Nephron (organoid): Measurements from ENCODE around the gene COMT.

Source experiments
- H3K27ac Mint-ChIP-seq, 3 experiments: 2 replicates each; pipeline ENCODE4 v1.8.0; 2020; ENCODE audit warnings: mixed read lengths in 3 of 3, mild to moderate bottlenecking in 2 of 3, moderate library complexity in 1 of 3
- H3K27me3 Mint-ChIP-seq: 2 replicates; pipeline ENCODE4 v1.8.0; 2021; ENCODE audit warnings: low read depth, mild to moderate bottlenecking, moderate library complexity, mixed read lengths
- H3K36me3 Mint-ChIP-seq: 2 replicates; pipeline ENCODE4 v1.8.0; 2020; ENCODE audit warnings: low read depth, mixed read lengths
- H3K4me1 Mint-ChIP-seq: 2 replicates; pipeline ENCODE4 v1.8.0; 2020; ENCODE audit warnings: mixed read lengths
- H3K4me3 Mint-ChIP-seq, 3 experiments: 2 replicates each; pipeline ENCODE4 v1.8.0; 2020; ENCODE audit warnings: mild to moderate bottlenecking in 3 of 3, mixed read lengths in 3 of 3, moderate library complexity in 2 of 3
- H3K9me3 Mint-ChIP-seq: 2 replicates; pipeline ENCODE4 v1.8.0; 2020; ENCODE audit warnings: mixed read lengths
- TF ChIP-seq, protein P1 (sequence below), 3 experiments: fragments of 200-600 bp; sonication (generic); IDR thresholded peaks; one replicate each; pipeline ENCODE4 v1.5.0; 2021; ENCODE audit warnings: antibody characterized with exemption in 3 of 3; ENCODE audit not compliant: unreplicated experiment in 3 of 3

Gene COMT

DNA sequence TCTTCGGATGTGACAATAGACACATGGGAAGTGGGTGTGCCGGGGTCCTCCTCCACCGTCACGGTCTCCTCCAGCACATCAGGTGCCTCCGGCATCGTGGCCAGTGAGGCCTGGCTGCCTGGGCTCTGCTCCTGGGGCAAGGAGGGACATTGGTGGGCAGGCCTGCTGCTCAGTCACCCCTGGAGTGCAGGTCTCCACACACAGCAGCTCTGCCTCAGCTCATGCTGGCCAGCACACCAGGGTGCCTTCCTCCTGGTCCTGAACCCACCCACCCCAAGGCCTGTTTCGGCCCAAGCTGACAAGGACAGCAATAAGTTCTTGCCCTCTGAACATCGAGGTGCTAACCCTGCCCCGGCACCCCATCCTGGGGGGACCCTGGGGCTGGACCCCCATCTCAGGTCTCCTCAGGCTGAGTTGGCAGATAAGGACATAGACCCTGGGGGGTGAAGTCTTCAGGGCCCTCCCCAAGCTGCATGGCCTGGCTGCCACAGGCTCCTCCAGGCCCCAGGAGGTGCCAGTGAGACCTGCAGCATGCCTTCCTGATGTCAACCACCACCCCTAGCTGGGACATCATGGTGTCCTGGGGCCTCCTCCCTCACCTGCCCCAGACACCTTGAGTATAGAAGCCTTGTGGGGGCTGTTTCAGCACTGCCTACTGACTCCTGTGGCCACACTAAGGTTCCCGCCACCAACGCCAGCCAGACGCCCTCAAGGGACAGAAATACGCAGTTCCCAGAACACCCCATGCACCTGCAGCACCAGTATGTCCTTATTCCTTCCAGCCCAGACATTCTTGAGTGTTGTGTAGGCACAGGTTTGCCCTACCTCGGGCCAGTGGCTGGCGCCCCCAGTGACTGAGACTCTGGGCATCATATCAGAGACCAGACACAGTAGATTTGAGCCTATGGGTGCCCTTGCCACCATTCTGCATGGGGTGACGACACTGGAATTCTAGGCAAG lies 40.7 kb downstream of the COMT start:
- Mint-ChIP-seq H3K27ac (no peak overlapping the region), H3K4me1 (peaks cover 9% of the 10 kb centered on the region), H3K9me3 (no peaks in the 10 kb centered on the region), H3K27me3 (no peaks in the 10 kb centered on the region), H3K4me3 (no peak overlapping the region), H3K36me3 (no peaks in the 10 kb centered on the region)
- TF ChIP-seq, protein P1, sequence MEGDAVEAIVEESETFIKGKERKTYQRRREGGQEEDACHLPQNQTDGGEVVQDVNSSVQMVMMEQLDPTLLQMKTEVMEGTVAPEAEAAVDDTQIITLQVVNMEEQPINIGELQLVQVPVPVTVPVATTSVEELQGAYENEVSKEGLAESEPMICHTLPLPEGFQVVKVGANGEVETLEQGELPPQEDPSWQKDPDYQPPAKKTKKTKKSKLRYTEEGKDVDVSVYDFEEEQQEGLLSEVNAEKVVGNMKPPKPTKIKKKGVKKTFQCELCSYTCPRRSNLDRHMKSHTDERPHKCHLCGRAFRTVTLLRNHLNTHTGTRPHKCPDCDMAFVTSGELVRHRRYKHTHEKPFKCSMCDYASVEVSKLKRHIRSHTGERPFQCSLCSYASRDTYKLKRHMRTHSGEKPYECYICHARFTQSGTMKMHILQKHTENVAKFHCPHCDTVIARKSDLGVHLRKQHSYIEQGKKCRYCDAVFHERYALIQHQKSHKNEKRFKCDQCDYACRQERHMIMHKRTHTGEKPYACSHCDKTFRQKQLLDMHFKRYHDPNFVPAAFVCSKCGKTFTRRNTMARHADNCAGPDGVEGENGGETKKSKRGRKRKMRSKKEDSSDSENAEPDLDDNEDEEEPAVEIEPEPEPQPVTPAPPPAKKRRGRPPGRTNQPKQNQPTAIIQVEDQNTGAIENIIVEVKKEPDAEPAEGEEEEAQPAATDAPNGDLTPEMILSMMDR (IDR thresholded peaks at IDR 0.05; ENCODE audit: unreplicated experiment in 3 of 3) = no peak

DNA sequence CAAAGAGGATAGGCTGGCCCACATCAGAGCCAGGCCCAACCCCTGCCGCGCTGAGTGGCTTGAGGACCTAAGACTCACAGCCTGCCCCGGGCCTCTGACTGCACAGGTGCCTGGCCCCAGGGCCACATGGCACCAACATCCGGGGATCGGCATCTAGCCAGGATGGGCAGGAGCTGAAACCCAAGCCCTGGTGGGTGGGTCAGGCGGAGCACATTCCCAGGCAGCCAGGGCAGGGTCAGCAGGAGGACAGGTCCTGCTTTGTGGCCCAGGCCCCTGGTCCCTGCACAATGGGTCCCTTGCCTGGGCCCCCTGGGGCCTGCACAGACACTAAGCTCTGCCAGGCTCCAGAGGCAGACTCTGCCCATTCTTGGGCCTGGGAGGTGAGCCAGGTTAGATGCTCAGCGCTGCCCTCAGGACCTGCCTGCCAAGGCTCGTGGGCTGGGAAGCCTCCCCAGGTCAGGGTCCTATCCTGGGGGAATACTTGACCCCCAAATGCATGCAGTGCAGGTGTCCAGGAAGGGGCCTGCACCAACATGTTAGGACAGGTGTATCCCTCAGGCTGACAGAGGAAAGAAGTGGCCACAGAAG lies 41.5 kb downstream of the COMT start:
- TF ChIP-seq, protein P1 (IDR thresholded peaks at IDR 0.05; ENCODE audit: unreplicated experiment in 3 of 3) = no peak
- peaks cover 9% of the 10 kb centered on the region for H3K4me1 Mint-ChIP-seq
- no peaks in the 10 kb centered on the region for H3K9me3 Mint-ChIP-seq
- H3K27ac Mint-ChIP-seq = no peak overlapping the region
- H3K36me3 Mint-ChIP-seq = no peaks in the 10 kb centered on the region
- H3K27me3 Mint-ChIP-seq = no peaks in the 10 kb centered on the region
- H3K4me3 Mint-ChIP-seq = peak overlapping the region in 1 of 3 experiments; percentile 66

DNA sequence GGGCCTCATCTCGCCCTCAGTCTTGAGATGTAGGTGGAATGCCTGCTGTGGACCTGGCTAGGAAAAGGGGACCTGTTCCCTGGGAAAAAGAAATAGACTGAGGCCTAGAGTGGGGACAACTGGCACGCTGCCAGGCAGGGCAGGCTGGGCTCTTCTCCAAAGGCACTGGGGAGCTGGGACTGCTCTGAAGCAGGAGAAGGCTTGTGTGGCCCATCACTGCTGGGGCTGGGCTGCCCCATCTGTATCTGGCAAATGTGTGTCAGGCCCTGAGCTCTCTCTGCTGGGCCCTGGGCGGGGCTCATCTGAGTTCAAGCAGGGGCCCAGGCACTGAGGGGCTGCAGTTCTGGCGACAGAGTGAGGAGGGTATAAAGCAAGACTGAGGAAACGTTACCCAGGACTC lies 42.2 kb downstream of the COMT start:
- H3K4me3 Mint-ChIP-seq = peak overlapping the region in 2 of 3 experiments; percentile 46 to 66
- TF ChIP-seq, protein P1 (IDR thresholded peaks at IDR 0.05; ENCODE audit: unreplicated experiment in 3 of 3) = no peak
- H3K9me3 Mint-ChIP-seq = no peaks in the 10 kb centered on the region
- H3K4me1 Mint-ChIP-seq = peaks cover 9% of the 10 kb centered on the region
- peak overlapping the region in 1 of 3 experiments; percentile 4 for H3K27ac Mint-ChIP-seq
- no peaks in the 10 kb centered on the region for H3K27me3 Mint-ChIP-seq
- H3K36me3 Mint-ChIP-seq = no peaks in the 10 kb centered on the region

DNA sequence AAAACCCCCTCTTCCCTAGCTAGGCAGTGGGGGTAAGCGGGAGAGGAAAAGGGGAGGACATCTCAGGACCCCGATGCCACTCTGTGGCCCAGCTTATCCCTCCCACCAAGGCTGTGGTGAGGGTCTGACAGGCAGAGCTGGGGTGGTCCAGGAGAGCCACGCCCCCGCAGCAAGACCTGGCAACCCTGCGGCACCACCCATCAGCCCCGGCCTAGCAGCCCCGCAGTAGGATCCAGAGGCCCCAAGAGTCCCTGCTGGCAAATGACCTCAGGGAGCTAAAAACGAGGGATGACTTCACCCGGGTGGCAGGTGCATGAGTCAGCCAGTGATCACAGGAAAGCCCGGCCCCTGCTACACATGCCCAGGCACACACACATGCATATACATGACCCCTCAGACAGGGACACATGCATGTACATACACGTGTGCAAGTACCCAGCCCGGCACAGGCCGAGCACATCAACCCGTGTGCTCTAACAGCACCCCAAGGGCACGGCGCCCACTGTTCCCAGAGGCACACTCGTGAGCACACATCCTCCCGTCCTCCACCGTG lies 42.7 kb downstream of the COMT start:
- Mint-ChIP-seq H3K27me3 (no peaks in the 10 kb centered on the region), H3K4me3 (peak overlapping the region; percentile 56 to 85 (median 66)), H3K9me3 (no peaks in the 10 kb centered on the region), H3K36me3 (no peaks in the 10 kb centered on the region), H3K27ac (no peak overlapping the region), H3K4me1 (peaks cover 9% of the 10 kb centered on the region)
- TF ChIP-seq, protein P1 (IDR thresholded peaks at IDR 0.05; ENCODE audit: unreplicated experiment in 3 of 3) = no peak

DNA sequence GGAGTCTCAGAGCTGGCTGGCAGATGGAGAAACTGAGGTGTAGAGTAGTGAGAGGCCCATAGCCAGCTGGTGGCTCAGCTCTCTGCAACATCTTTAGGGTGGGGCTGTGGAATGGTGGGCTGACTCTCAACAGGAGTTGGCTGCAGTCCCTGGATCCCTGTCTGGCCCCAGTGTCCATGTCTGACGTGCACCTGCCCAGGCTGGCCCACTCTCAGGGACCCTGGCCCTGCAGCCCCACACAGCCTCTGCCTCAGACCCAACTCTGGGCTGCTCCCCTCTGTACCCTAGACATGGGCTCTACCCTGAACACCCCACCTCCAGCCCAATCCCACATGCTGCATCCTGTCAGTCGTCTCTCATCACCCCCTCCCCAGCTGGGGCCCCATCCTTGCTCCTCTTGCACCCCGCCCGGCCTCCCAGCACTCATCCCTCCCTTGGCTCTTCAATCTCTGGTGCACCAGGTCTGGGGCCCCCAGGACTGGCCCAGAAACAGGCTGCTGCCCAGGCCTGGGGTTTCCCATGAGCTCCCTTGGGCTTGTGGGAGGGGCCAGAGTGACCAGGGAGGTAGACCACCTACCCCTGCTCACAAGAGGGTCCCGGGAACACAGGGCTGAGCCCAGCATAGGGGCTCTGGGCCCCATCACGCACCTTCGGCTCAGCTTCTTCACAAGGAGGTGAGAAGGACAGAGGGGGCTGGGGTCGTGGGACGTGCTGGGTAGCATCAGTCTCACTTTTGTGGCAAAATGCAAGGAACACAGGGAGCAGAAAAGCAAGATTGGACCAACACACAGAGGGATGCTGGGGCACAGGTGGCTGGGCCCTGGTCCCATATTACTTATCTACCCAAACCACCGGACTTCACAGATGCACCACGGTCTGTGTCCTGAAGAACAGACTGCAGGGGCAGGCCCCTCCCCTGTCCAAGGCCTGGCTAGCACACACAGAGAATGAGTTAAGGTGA lies 43.6 kb downstream of the COMT start:
- no peaks in the 10 kb centered on the region for H3K27me3 Mint-ChIP-seq
- TF ChIP-seq, protein P1 (IDR thresholded peaks at IDR 0.05; ENCODE audit: unreplicated experiment in 3 of 3) = no peak
- peaks cover 9% of the 10 kb centered on the region for H3K4me1 Mint-ChIP-seq
- no peaks in the 10 kb centered on the region for H3K9me3 Mint-ChIP-seq
- no peaks in the 10 kb centered on the region for H3K36me3 Mint-ChIP-seq
- H3K27ac Mint-ChIP-seq = no peak overlapping the region
- H3K4me3 Mint-ChIP-seq = peak overlapping the region; percentile 81 to 91 (median 85)
